ENCODE results near the gene SMIM34.
"Not testable (repeated sequence)": the region's sequence is repeated elsewhere in the genome, so short reads cannot be mapped to it uniquely, and the experiment has no call there.

- TF ChIP-seq CTCF, POLR2A (IDR thresholded peaks at IDR 0.05): not testable (repeated sequence)
Observed at GRCh38 chr21:34400522-34400921, 23.2 kb downstream of the SMIM34 start.
